HepG2 (cell line): ENCODE measurements around the gene STX5. TPM values are rescaled to one million over a fixed set of nuclear protein-coding genes. Genes with fewer than 3 reads are reported as not detected.

Experiments used
- ATAC-seq: fragments of 200-7000 bp; cut with Tn5 transposase; 3 replicates; pipeline ENCODE4 v1.9.1; 2020; ENCODE audit warnings: mild to moderate bottlenecking, moderate library complexity
- BruUV-seq: library from RNA; stranded (reverse); fragments of 400-500 nt; replicated peaks from 2 replicates; lab custom pipeline; 2021; lab: Mats Ljungman, UMichigan
- CTCF ChIA-PET: fragments of 300-600 bp; formaldehyde crosslinking; extraction: SDS; loops from one replicate; lab custom pipeline; 2021; ENCODE audit warnings: low total read pairs, inconsistent platforms, low intra/inter-chr PET ratio; lab: Yijun Ruan, JAX
- POLR2A ChIA-PET: fragments of 350-600 bp; sonication (Branson Sonifier 250); formaldehyde crosslinking; loops from one replicate; lab custom pipeline; 2020; ENCODE audit warnings: antibody characterized with exemption, inconsistent platforms; lab: Yijun Ruan, JAX
- DNase-seq: peaks from one replicate; pipeline ENCODE4 v3.0.0-alpha.2; 2015; ENCODE audit warnings: low spot score
- FAIRE-seq: peaks from 3 replicates; lab custom pipeline; 2011; peaks lifted over from hg19 to GRCh38; lab: Jason Lieb, UNC
- H2AFZ ChIP-seq: one replicate; pipeline ENCODE4 v1.6.1; 2011; ENCODE audit warnings: low read length, inconsistent platforms
- H3K27ac ChIP-seq: fragments of 300-600 bp; 3 replicates; pipeline ENCODE4 v1.8.0; 2011; ENCODE audit warnings: mixed run types, mild to moderate bottlenecking, mixed read lengths, low read length, inconsistent platforms; ENCODE audit not compliant: insufficient read depth; ENCODE audit errors: extremely low read length
- H3K27me3 ChIP-seq, 2 experiments: fragments of 200-600 bp in 1 of 2; 2 replicates in 1 of 2; 3 replicates in 1 of 2; pipeline versions ENCODE4 v1.6.0 to v1.8.0; 2011; ENCODE audit warnings: low read length in 2 of 2, mild to moderate bottlenecking in 2 of 2, moderate library complexity in 2 of 2, inconsistent platforms in 1 of 2; ENCODE audit not compliant: insufficient read depth in 2 of 2, control insufficient read depth in 1 of 2
- H3K36me3 ChIP-seq, 2 experiments: fragments of 200-600 bp in 1 of 2; replicated peaks in 1 of 2; 2 replicates in 1 of 2; 3 replicates in 1 of 2; pipeline versions ENCODE4 v1.5.1 to v1.8.0; 2011; ENCODE audit warnings: low read length in 2 of 2, inconsistent platforms in 1 of 2; ENCODE audit not compliant: insufficient read depth in 2 of 2, control insufficient read depth in 1 of 2
- H3K4me1 ChIP-seq: 2 replicates; pipeline ENCODE4 v1.5.1; 2012; ENCODE audit warnings: low read length, inconsistent platforms; ENCODE audit not compliant: insufficient read depth
- H3K4me2 ChIP-seq: 2 replicates; pipeline ENCODE4 v1.6.0; 2011; ENCODE audit warnings: low read depth, low read length, inconsistent platforms
- H3K4me3 ChIP-seq, 3 experiments: fragments of 200-600 bp in 1 of 3; sonication (generic), shearing (Covaris generic) in 1 of 3; replicated peaks in 1 of 3; 2 replicates each; pipeline ENCODE4 v1.5.1; 2011 to 2016; ENCODE audit warnings: low read length in 3 of 3, inconsistent platforms in 2 of 3, low read depth in 2 of 3, mild to moderate bottlenecking in 2 of 3, control low read depth in 1 of 3, mixed read lengths in 1 of 3; ENCODE audit not compliant: insufficient read depth in 1 of 3
- H3K79me2 ChIP-seq: one replicate; pipeline ENCODE4 v1.6.1; 2011; ENCODE audit warnings: low read length, inconsistent platforms; ENCODE audit not compliant: insufficient read depth
- H3K9ac ChIP-seq: 2 replicates; pipeline ENCODE4 v1.6.0; 2011; ENCODE audit warnings: mild to moderate bottlenecking, low read depth, low read length, inconsistent platforms; ENCODE audit not compliant: insufficient read depth
- H3K9me3 ChIP-seq: 2 replicates; pipeline ENCODE4 v1.5.1; 2012; ENCODE audit warnings: mild to moderate bottlenecking, low read length
- H4K20me1 ChIP-seq: 2 replicates; pipeline ENCODE4 v1.6.0; 2011; ENCODE audit warnings: inconsistent platforms, mild to moderate bottlenecking, low read length, moderate library complexity; ENCODE audit not compliant: insufficient read depth
- KDM2A ChIP-seq: sonication (generic); formaldehyde crosslinking; IDR thresholded peaks from 2 replicates; pipeline ENCODE4 v1.4.0; 2020; ENCODE audit warnings: low read depth, missing genetic modification reagents, borderline replicate concordance
- NFYB ChIP-seq: sonication (generic); formaldehyde crosslinking; IDR thresholded peaks from 2 replicates; pipeline ENCODE4 v1.4.0; 2020; ENCODE audit warnings: missing genetic modification reagents
- PHF8 ChIP-seq: sonication (generic); formaldehyde crosslinking; IDR thresholded peaks from 2 replicates; pipeline ENCODE4 v1.5.0; 2020; ENCODE audit warnings: missing genetic modification reagents
- RXRB ChIP-seq: IDR thresholded peaks from 2 replicates; pipeline ENCODE4 v1.6.1; 2016; ENCODE audit warnings: borderline replicate concordance, missing genetic modification reagents, missing compliant biosample characterization
- STAG1 ChIP-seq: sonication (generic); formaldehyde crosslinking; IDR thresholded peaks from 2 replicates; pipeline ENCODE4 v1.4.0; 2020; ENCODE audit warnings: missing genetic modification reagents
- TCF7 ChIP-seq: sonication (generic); IDR thresholded peaks from 2 replicates; pipeline ENCODE4 v1.6.1; 2016; ENCODE audit warnings: antibody characterized with exemption, low read depth
- ZBED4 ChIP-seq: sonication (generic); formaldehyde crosslinking; IDR thresholded peaks from 2 replicates; pipeline ENCODE4 v1.4.0; 2020; ENCODE audit warnings: missing genetic modification reagents, borderline replicate concordance
- ZNF256 ChIP-seq: sonication (generic); formaldehyde crosslinking; conservative IDR thresholded peaks from 2 replicates; pipeline ENCODE4 v1.4.0; 2020; ENCODE audit warnings: missing genetic modification reagents
- ZNF337 ChIP-seq: sonication (generic); formaldehyde crosslinking; IDR thresholded peaks from 2 replicates; pipeline ENCODE4 v1.5.1; 2020; ENCODE audit warnings: missing genetic modification reagents, low read depth, mild to moderate bottlenecking, borderline replicate concordance
- ZNF674 ChIP-seq: sonication (generic); formaldehyde crosslinking; IDR thresholded peaks from 2 replicates; pipeline ENCODE4 v1.5.0; 2020; ENCODE audit warnings: low read depth, mild to moderate bottlenecking, missing genetic modification reagents
- ZNF777 ChIP-seq: sonication (generic); formaldehyde crosslinking; IDR thresholded peaks from 2 replicates; pipeline ENCODE4 v1.4.0; 2020; ENCODE audit warnings: missing genetic modification reagents
- ZNF790 ChIP-seq: sonication (generic); formaldehyde crosslinking; IDR thresholded peaks from 2 replicates; pipeline ENCODE4 v1.8.0; 2022; ENCODE audit warnings: missing genetic modification reagents, mild to moderate bottlenecking, borderline replicate concordance
- ZNF83 ChIP-seq: sonication (generic); formaldehyde crosslinking; IDR thresholded peaks from 2 replicates; pipeline ENCODE4 v1.4.0; 2020; ENCODE audit warnings: missing genetic modification reagents, mild to moderate bottlenecking, borderline replicate concordance
- WGBS: methylation state at CpG from one replicate; pipeline ENCODE4 v1.1.6; 2017; ENCODE audit warnings: low lambda C conversion rate; 5-methylcytosine and 5-hydroxymethylcytosine counted together
- in situ Hi-C: cut with HindIII; loops from 2 replicates; pipeline ENCODE4 v1.10.0; 2017; ENCODE audit warnings: low pct_unique_long_range_greater_than_20kb; ENCODE audit not compliant: extremely low pct_ligation_motif_present
- intact Hi-C: fragments of 100-400 bp; cut with micrococcal nuclease; formaldehyde crosslinking; loops from one replicate; pipeline ENCODE4 v1.10.0; 2022; ENCODE audit not compliant: unreplicated experiment
- polyA plus RNA-seq, 8 experiments: library from polyadenylated mRNA; depleted of rRNA in 3 of 8; stranded (reverse) in 7 of 8; unstranded in 1 of 8; fragments of >200 nt; fragmentation: Illumina TruSeq in 4 of 8; extraction: Trizol in 4 of 8; gene quantifications; 2 replicates each; pipeline versions ENCODE4 v1.2.1 to v1.2.3, GENCODE V29; 2011 to 2016; ENCODE audit warnings: low read depth in 4 of 8, missing spikeins in 1 of 8, mixed read lengths in 1 of 8; ENCODE audit not compliant: insufficient read depth in 1 of 8
- total RNA-seq, 5 experiments: library from RNA; depleted of rRNA; stranded (reverse); fragments of >200 nt; fragmentation: Illumina TruSeq; extraction: Trizol; gene quantifications; 2 replicates each; pipeline ENCODE4 v1.2.3, GENCODE V29; 2016; ENCODE audit warnings: low read depth in 1 of 5
- TF ChIP-seq, protein P1 (sequence below): sonication (generic); formaldehyde crosslinking; IDR thresholded peaks from 2 replicates; pipeline ENCODE4 v1.4.0; 2020; ENCODE audit warnings: missing genetic modification reagents, borderline replicate concordance

STX5 gene
- total and polyA plus RNA-seq, 2 of the 13 experiments (the other 11 are each of a cell fraction or from before 2014, with no cell fraction given) = 26.9 to 30.0 TPM

GRCh38 chr11:62832336-62833234 is 734 bp upstream of the STX5 start, which contains the start of gene TEX54:
TSS of gene TEX54 (minus strand) at chr11:62832841.
- intact Hi-C loops = no loop called here
- Histone ChIP-seq H3K27ac (peak within 1 kb of the TSS; percentile 95), H3K4me3 (peak within 1 kb of the TSS; percentile 78 to 100 (median 99)), H2AFZ (no peak within 1 kb of the TSS), H4K20me1 (no peaks in the 10 kb centered on the region), H3K4me2 (peak within 1 kb of the TSS; percentile 92), H3K79me2 (peaks cover 37% of the 10 kb centered on the region), H3K9me3 (no peaks in the 10 kb centered on the region), H3K36me3 (peaks cover 19 to 39% of the 10 kb centered on the region in 2 experiments), H3K27me3 (no peaks in the 10 kb centered on the region; a peak in 1 of 5 replicates), H3K4me1 (peaks cover 35% of the 10 kb centered on the region), H3K9ac (peak within 1 kb of the TSS; percentile 94)
- TSS peak; percentile 91 for BruUV-seq
- in situ Hi-C loops = loop anchor here (5.0 kb wide), 1 partner anchor 45 kb away; the partner anchor contains the start of gene TMEM179B
- 21% methylated on average over 37 of the region's 40 CpGs for WGBS
- CTCF ChIA-PET = no interaction called here
- DNase-seq (no peak), FAIRE-seq (no peak), ATAC-seq (peak; percentile 20)
- POLR2A ChIA-PET = interaction anchor here (0.6 to 2.8 kb wide), 36 partner anchors 8 to 259 kb away, joined by 3 to 164 read pairs (median 6); partner anchors contain the start of genes BSCL2, C11orf98, CSKMT and EEF1G
- TF ChIP-seq ZBED4 (CRISPR knock-in tag) (no peak), STAG1 (CRISPR knock-in tag) (no peak), TCF7 (no peak), NFYB (CRISPR knock-in tag) (no peak), ZNF674 (CRISPR knock-in tag) (no peak), ZNF777 (CRISPR knock-in tag) (peak; percentile 60; the same call in 1 of the 2 replicates), ZNF256 (CRISPR knock-in tag) (0 out of 2 replicates have a peak, but pooled peaks have one; percentile 33), ZNF337 (CRISPR knock-in tag) (0 out of 2 replicates have a peak, but pooled peaks have one; percentile 16), ZNF790 (CRISPR knock-in tag) (no peak), RXRB (0 out of 2 replicates have a peak, but pooled peaks have one; percentile 1), PHF8 (CRISPR knock-in tag) (peak; percentile 11), ZNF83 (CRISPR knock-in tag) (no peak), KDM2A (CRISPR knock-in tag) (peak; percentile 48)
- TF ChIP-seq, protein P1, sequence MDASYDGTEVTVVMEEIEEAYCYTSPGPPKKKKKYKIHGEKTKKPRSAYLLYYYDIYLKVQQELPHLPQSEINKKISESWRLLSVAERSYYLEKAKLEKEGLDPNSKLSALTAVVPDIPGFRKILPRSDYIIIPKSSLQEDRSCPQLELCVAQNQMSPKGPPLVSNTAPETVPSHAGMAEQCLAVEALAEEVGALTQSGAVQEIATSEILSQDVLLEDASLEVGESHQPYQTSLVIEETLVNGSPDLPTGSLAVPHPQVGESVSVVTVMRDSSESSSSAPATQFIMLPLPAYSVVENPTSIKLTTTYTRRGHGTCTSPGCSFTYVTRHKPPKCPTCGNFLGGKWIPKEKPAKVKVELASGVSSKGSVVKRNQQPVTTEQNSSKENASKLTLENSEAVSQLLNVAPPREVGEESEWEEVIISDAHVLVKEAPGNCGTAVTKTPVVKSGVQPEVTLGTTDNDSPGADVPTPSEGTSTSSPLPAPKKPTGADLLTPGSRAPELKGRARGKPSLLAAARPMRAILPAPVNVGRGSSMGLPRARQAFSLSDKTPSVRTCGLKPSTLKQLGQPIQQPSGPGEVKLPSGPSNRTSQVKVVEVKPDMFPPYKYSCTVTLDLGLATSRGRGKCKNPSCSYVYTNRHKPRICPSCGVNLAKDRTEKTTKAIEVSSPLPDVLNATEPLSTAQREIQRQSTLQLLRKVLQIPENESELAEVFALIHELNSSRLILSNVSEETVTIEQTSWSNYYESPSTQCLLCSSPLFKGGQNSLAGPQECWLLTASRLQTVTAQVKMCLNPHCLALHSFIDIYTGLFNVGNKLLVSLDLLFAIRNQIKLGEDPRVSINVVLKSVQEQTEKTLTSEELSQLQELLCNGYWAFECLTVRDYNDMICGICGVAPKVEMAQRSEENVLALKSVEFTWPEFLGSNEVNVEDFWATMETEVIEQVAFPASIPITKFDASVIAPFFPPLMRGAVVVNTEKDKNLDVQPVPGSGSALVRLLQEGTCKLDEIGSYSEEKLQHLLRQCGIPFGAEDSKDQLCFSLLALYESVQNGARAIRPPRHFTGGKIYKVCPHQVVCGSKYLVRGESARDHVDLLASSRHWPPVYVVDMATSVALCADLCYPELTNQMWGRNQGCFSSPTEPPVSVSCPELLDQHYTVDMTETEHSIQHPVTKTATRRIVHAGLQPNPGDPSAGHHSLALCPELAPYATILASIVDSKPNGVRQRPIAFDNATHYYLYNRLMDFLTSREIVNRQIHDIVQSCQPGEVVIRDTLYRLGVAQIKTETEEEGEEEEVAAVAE (CRISPR knock-in tag) = no peak
